Suprapubic skin (tissue), 4 donors: ENCODE measurements around the gene PLXNA4. TPM values are rescaled to one million over a fixed set of nuclear protein-coding genes. Genes with fewer than 3 reads are reported as not detected.
"Not testable (repeated sequence)": the region's sequence is repeated elsewhere in the genome, so short reads cannot be mapped to it uniquely, and the experiment has no call there.

Experiments used
- DNase-seq, 2 donors: peaks; one replicate each; pipeline ENCODE4 v3.0.0-alpha.2; 2019; ENCODE audit warnings: low spot score in 2 of 2
- H3K27ac ChIP-seq: fragments of 200-600 bp; sonication (generic); one replicate; pipeline ENCODE4 v1.5.1; 2019
- H3K27me3 ChIP-seq: fragments of 200-600 bp; sonication (generic); one replicate; pipeline ENCODE4 v1.5.1; 2019
- H3K36me3 ChIP-seq: fragments of 200-600 bp; sonication (generic); one replicate; pipeline ENCODE4 v1.5.1; 2019
- H3K4me1 ChIP-seq: fragments of 200-600 bp; sonication (generic); one replicate; pipeline ENCODE4 v1.5.1; 2019
- H3K4me3 ChIP-seq: fragments of 200-600 bp; sonication (generic); one replicate; pipeline ENCODE4 v1.5.1; 2019; ENCODE audit warnings: mild to moderate bottlenecking
- H3K9me3 ChIP-seq: fragments of 200-600 bp; sonication (generic); one replicate; pipeline ENCODE4 v1.5.1; 2019
- EP300 ChIP-seq: sonication (generic); formaldehyde crosslinking; IDR thresholded peaks from one replicate; pipeline ENCODE4 v1.6.1; 2017; ENCODE audit warnings: antibody characterized with exemption
- POLR2A ChIP-seq, 2 donors: fragments of 450-650 bp; IDR thresholded peaks; one replicate each; pipeline ENCODE4 v1.6.1; 2017; ENCODE audit warnings: antibody characterized with exemption in 2 of 2, mild to moderate bottlenecking in 2 of 2, moderate library complexity in 2 of 2
- POLR2AphosphoS5 ChIP-seq, 3 donors: sonication (generic); formaldehyde crosslinking; IDR thresholded peaks; one replicate each; pipeline ENCODE4 v1.6.1; 2017; ENCODE audit warnings: antibody characterized with exemption in 3 of 3
- WGBS: methylation state at CpG from one replicate; pipeline ENCODE4 v1.1.5; 2018; 5-methylcytosine and 5-hydroxymethylcytosine counted together
- total RNA-seq, 4 donors: library from RNA; depleted of rRNA; stranded (reverse); fragments of >200 nt; gene quantifications; one replicate each; pipeline ENCODE4 v1.1.0, GENCODE V29; 2016
- TF ChIP-seq, protein P1 (sequence below), 2 donors: fragments of 200-600 bp in 1 of 2; fragments of 450-650 bp in 1 of 2; sonication (generic) in 1 of 2; IDR thresholded peaks; one replicate each; pipeline ENCODE4 v1.5.1; 2016 to 2019; ENCODE audit warnings: antibody characterized with exemption in 2 of 2, mild to moderate bottlenecking in 1 of 2, moderate library complexity in 1 of 2

Gene PLXNA4
- total RNA-seq, 4 donors from 2014 or later: 5.4 to 10.7 (median 7.1) TPM

DNA sequence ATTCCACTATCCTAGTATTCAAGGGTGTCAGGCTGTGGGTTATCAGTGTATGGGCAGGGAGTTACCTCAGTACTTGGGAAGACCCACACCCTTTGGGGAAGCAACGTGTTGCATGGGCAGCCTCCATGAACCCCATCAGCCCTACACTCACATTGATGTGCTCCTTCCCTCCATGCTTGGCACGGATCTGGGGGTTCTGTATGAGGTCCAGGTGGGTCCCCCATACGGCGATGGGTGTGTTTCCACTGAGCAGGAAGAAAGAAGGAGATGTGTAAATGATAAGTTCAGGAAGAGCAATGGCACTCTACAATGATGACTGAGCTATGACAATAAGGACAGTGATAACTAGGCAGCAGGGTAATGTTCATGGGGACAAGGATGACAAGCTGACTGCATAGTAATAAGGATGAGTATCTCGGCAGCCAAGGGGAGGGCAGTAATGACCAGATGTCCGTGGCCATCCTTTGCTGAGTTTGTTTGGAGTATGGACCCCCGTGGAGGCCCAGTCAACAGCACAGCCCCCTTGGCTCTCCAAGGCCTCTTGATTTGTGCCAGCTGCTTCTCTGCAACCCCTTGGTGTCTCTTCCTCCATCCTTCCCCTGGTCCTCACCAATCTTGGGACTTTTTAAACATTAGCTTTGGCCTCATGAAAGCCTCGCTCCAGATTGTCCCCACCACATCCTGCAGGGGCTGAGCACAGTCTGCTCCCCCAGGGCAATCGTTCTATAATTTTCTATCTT lies 394.2 kb downstream of the PLXNA4 start:
- Histone ChIP-seq H3K4me1 (no peaks in the 10 kb centered on the region), H3K27ac (no peak overlapping the region), H3K4me3 (no peak overlapping the region), H3K9me3 (no peaks in the 10 kb centered on the region), H3K36me3 (no peaks in the 10 kb centered on the region), H3K27me3 (no peaks in the 10 kb centered on the region)
- DNase-seq: no peak
- WGBS: 82% methylated on average over 9 of the region's 9 CpGs
- no peak for TF ChIP-seq EP300
- TF ChIP-seq POLR2A (IDR thresholded peaks at IDR 0.05): no peak
- no peak for TF ChIP-seq POLR2AphosphoS5 (IDR thresholded peaks at IDR 0.05)
- TF ChIP-seq, protein P1, sequence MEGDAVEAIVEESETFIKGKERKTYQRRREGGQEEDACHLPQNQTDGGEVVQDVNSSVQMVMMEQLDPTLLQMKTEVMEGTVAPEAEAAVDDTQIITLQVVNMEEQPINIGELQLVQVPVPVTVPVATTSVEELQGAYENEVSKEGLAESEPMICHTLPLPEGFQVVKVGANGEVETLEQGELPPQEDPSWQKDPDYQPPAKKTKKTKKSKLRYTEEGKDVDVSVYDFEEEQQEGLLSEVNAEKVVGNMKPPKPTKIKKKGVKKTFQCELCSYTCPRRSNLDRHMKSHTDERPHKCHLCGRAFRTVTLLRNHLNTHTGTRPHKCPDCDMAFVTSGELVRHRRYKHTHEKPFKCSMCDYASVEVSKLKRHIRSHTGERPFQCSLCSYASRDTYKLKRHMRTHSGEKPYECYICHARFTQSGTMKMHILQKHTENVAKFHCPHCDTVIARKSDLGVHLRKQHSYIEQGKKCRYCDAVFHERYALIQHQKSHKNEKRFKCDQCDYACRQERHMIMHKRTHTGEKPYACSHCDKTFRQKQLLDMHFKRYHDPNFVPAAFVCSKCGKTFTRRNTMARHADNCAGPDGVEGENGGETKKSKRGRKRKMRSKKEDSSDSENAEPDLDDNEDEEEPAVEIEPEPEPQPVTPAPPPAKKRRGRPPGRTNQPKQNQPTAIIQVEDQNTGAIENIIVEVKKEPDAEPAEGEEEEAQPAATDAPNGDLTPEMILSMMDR (IDR thresholded peaks at IDR 0.05): no peak

DNA sequence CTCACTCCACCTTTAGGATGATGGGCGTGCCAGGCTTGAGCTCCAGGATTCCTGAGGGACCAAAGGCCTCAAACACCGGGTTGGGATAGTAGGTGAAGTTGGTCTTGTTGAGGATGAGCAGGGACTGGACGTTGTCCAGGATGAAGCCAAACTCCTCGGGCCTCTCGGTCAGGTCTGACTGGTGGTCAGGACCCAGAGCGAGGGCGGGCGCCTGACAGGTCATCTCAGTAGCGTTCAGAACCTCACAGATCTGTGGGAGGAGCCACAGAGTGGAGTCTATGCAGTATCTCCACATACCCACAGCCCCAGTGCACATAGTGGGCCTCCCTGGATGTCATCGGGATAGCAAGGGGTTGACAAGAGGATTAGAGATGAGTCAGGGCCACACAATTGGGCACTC lies 394.9 kb downstream of the PLXNA4 start:
- no peak for DNase-seq
- no peaks in the 10 kb centered on the region for H3K9me3 ChIP-seq
- no peak overlapping the region for H3K4me3 ChIP-seq
- no peak for TF ChIP-seq POLR2A (IDR thresholded peaks at IDR 0.05)
- TF ChIP-seq, protein P1 (IDR thresholded peaks at IDR 0.05): no peak
- TF ChIP-seq POLR2AphosphoS5 (IDR thresholded peaks at IDR 0.05): no peak
- no peak for TF ChIP-seq EP300
- H3K4me1 ChIP-seq: no peaks in the 10 kb centered on the region
- WGBS: 88% methylated on average over 7 of the region's 10 CpGs
- H3K36me3 ChIP-seq: no peaks in the 10 kb centered on the region
- no peaks in the 10 kb centered on the region for H3K27me3 ChIP-seq
- H3K27ac ChIP-seq: no peak overlapping the region

DNA sequence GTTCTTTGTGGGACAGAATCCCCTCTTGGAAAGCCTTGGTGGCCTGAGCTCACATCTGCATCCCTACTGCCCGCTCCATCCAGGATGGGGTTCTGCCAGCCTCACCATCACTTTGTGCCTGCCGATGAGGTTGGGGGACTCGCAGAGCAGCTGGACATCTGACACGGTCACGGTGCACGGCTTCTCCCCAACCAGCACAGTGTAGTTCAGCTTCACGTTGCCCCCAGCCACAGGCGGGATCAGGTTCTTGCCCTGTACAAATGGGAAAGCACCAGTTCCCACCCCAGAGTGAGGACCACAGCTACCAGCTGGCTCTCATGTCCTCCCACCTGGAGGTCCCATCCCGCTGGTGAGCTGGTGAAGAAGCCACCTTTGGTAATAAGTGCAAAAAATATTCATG lies 395.8 kb downstream of the PLXNA4 start:
- DNase-seq: no peak
- H3K36me3 ChIP-seq: no peaks in the 10 kb centered on the region
- no peak overlapping the region for H3K4me3 ChIP-seq
- 97% methylated on average over 9 of the region's 9 CpGs for WGBS
- H3K27ac ChIP-seq: no peak overlapping the region
- H3K4me1 ChIP-seq: no peaks in the 10 kb centered on the region
- TF ChIP-seq POLR2A (IDR thresholded peaks at IDR 0.05) (no peak), POLR2AphosphoS5 (IDR thresholded peaks at IDR 0.05) (no peak), EP300 (no peak)
- TF ChIP-seq, protein P1 (IDR thresholded peaks at IDR 0.05): no peak
- no peaks in the 10 kb centered on the region for H3K27me3 ChIP-seq
- H3K9me3 ChIP-seq: no peaks in the 10 kb centered on the region

DNA sequence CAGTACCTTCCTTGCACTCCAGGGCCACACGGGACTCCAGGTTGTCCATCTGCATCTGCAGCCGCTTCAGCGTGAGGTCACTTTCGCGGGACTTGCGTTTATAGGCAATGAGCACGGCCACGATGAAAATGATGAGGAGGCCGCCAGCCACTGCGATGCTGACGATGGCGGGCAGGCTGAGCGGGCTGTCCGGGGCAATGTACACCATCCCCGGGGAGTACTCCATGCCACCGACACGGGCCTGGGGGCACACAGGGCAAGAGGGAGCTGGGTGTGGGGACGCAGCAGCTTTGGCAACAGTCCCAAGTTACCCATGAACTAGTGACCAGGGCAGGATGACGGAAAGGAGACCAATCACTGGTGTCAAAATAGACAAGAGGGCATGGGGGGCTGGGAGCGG lies 396.6 kb downstream of the PLXNA4 start:
- Histone ChIP-seq H3K9me3 (no peaks in the 10 kb centered on the region), H3K4me1 (no peaks in the 10 kb centered on the region), H3K36me3 (no peaks in the 10 kb centered on the region), H3K27me3 (no peaks in the 10 kb centered on the region), H3K4me3 (no peak overlapping the region), H3K27ac (no peak overlapping the region)
- TF ChIP-seq POLR2AphosphoS5 (IDR thresholded peaks at IDR 0.05) (no peak), POLR2A (IDR thresholded peaks at IDR 0.05) (no peak)
- WGBS: 95% methylated on average over 20 of the region's 20 CpGs
- no peak for DNase-seq

DNA sequence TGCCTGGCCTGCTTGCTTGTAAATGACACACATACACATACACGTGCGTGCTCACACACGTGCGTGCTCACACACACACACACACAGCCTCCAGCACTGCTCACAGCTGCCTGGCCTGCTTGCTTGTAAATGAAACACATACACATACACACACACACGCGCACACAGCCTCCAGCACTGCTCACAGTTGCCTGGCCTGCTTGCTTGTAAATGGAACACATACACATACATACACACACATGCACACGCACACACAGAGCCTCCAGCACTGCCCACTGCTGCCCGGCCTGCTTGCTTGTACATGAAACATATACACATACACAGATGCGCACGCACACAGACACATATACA lies 397.2 kb downstream of the PLXNA4 start:
- 83% methylated on average over 10 of the region's 10 CpGs for WGBS

DNA sequence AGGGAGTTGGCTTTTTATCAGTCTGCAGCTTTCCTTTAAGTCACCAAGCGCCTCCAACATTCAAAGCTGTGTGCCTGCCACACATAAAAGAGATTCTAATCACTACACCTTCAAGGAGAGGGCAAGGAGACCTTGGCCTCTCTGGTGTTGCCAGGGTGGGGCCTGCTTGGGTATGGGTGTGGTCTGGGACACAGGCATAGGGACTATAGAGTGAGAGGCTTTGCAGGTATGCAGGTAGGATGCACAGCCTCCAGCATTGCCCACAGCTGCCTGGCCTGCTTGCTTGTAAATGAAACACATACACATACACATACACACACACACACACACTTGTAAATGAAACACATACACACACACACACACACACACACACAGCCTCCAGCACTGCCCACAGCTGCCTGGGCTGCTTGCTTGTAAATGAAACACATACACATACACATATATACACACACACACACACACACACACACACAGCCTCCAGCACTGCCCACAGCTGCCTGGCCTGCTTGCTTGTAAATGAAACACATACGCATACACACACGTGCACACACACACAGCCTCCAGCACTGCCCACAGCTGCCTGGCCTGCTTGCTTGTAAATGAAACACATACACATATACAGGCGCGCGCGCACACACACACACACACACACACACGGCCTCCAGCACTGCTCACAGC lies 397.7 kb downstream of the PLXNA4 start:
- DNase-seq, H3K9me3 ChIP-seq, H3K27ac ChIP-seq, H3K36me3 ChIP-seq, H3K4me3 ChIP-seq, H3K4me1 ChIP-seq, H3K27me3 ChIP-seq: not testable (repeated sequence)
- WGBS: 67% methylated on average over 8 of the region's 8 CpGs

More for the DNA sequence above, 397.2 kb downstream of the PLXNA4 start:
- H3K4me3 ChIP-seq: no peak overlapping the region
- H3K4me1 ChIP-seq: no peaks in the 10 kb centered on the region
- no peak for DNase-seq
- TF ChIP-seq POLR2AphosphoS5 (IDR thresholded peaks at IDR 0.05) (no peak), EP300 (no peak), POLR2A (IDR thresholded peaks at IDR 0.05) (no peak)
- TF ChIP-seq, protein P1 (IDR thresholded peaks at IDR 0.05): no peak
- no peaks in the 10 kb centered on the region for H3K27me3 ChIP-seq
- H3K9me3 ChIP-seq: no peaks in the 10 kb centered on the region
- no peaks in the 10 kb centered on the region for H3K36me3 ChIP-seq
- H3K27ac ChIP-seq: no peak overlapping the region
